GM04504 (cell line): ENCODE measurements around the gene FRMD4B.

ENCODE experiments used
- DNase-seq: peaks from one replicate; pipeline ENCODE4 v3.0.0-alpha.2; 2012; ENCODE audit warnings: low read depth

The FRMD4B gene

GRCh38 chr3:69321301-69322157 lies 64.4 kb downstream of the FRMD4B start:
- DNase-seq = no peak

DNA sequence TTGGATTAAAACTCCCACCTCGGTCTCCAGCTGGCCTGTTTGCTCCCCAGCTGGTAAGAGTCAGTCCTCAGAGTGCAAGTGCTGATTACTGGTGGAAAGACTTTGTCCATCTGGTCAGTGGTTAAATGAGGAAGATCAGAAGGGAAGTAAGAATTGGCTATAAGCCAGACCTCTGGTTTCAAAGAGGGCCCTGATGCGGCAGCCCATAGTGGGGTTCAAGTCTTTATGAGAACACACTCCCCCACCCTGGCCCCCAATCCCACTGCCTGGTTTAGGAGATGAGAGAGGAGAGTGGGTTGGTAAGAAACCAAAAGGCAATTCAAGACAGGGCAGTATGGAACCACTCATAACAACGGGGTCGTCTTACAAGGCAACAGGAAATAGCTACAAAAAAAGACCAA lies 65.0 kb downstream of the FRMD4B start:
- DNase-seq = no peak

GRCh38 chr3:69319652-69320051 lies 66.2 kb downstream of the FRMD4B start:
- DNase-seq = no peak

- DNase-seq = no peak
Measured at GRCh38 chr3:69318410-69318809, 67.5 kb downstream of the FRMD4B start.

DNA sequence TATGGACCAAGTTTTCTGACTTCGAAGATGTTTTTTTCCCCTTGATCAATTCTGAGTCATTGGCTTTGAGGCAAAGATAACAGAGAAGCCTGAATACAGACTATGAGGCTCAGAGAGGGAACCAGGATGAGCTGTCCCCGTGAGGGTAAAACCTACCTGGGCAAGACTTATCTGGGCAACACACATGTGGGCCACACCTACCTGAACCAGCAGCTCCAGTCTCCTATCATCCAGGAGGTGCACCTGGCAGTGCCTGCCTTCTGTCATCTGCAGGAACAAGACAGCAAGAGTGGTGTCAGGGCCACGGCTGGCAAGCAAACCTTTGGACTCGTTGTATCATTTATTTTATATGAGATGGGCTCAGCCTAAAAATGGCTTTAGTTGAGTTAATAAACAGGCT lies 72.6 kb downstream of the FRMD4B start:
- no peak for DNase-seq

DNA sequence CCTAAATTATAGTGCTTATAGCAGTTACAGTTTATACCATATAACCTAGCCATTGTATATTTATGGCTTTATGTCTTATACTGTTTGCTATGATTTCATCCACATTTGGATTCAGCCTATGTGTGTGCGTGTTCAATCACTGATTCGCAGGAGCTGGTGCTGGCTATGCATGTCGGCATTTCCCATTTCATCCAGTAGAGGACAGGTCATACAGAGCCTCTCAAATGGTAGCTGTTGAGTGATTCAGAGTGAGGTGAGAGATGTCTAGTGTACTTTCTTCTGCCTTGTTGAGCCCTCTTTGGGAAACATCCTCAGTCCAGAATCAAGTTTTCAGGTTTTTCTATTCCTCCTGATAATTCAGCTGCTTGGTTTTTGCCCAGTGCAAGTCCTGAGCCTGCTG lies 76.1 kb downstream of the FRMD4B start:
- DNase-seq = no peak

GRCh38 chr3:69306239-69307185 lies 79.4 kb downstream of the FRMD4B start:
- peak; percentile 73 for DNase-seq

- DNase-seq = no peak
Measured at GRCh38 chr3:69305011-69305410, 80.9 kb downstream of the FRMD4B start.

- DNase-seq = no peak
Measured at GRCh38 chr3:69304396-69304795, 81.5 kb downstream of the FRMD4B start.

GRCh38 chr3:69300296-69300695 lies 85.6 kb downstream of the FRMD4B start:
- DNase-seq = no peak

DNA sequence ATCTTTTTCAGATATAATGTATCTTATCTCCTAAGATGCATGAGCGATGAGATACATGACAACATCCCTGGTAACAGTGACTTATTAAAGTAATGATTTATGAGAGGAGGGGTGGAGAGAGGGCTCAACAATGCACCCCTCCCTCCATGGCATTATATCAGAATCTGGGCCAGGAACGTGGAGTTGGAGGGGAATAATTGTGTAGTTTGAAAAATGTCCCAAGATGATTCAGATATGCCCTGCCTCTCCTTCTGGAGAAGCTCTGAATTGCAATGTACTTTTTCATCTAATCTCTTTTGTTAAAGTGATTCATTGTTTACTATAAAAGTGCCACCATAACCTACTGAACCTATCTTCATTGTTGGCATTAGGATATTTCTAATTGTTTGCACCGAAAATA lies 86.5 kb downstream of the FRMD4B start:
- no peak for DNase-seq

GRCh38 chr3:69297501-69297900 lies 88.4 kb downstream of the FRMD4B start:
- DNase-seq = no peak

DNA sequence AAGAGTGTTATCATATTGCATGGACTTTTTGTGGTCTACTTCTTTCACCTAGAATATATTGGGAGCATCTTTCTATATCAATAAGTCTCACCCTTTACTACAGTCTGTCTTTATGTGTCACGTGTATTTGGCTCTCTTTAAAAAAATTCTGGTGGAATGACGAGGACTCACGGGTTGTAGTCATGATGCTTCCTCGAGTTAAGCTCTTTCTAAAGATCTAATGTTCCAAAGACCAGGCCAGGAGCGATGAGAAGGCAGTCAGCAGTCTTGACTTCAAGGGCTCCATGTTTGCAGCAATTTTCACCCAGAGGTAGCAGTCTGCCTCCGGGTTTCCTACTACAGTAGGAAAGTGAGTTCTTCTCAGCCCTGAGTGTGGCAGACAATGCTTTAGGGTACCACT lies 88.9 kb downstream of the FRMD4B start:
- no peak for DNase-seq

GRCh38 chr3:69294014-69294766 lies 91.7 kb downstream of the FRMD4B start:
- DNase-seq = no peak

- no peak for DNase-seq
Measured at GRCh38 chr3:69292959-69293574, 92.8 kb downstream of the FRMD4B start.

DNA sequence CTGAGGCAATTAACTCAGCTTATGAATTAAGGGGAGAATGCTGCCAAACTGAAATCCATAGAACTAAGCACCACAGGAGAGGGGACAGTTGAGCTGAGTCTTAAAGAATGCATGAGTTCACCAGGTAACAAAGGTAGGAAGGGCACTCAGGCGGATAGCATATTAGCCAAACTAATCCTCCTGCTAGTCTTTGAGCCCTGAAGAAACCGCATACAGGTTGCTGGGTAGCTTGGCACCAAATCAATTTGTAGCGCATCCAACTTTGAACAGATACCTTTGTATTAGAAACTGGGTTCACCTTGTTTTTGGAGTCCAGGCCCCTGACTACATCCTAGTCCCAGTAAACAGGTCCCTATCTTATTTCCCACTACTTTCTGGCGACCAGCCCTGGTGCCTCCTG lies 93.7 kb downstream of the FRMD4B start:
- DNase-seq = no peak

- no peak for DNase-seq
Measured at GRCh38 chr3:69290430-69290829, 95.5 kb downstream of the FRMD4B start.

DNA sequence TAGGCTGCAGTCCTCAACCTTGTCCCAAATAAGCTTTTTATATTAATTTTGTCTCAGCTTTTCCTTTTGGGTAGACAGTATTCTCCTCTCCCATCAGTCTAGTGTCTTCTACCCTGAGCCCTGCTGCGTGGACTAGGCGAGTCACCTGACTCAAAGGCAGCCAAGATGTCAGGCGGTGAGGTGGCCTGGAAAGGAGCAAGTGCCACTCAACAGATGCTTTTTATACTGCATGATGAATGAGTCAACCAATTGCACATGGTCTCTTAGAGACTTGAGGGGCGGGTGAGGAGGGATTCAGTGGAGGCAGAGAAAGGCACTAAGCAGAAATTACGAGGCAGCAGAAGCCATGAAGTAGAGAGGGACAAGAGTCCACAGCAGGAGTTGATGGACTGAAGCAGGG lies 95.9 kb downstream of the FRMD4B start:
- DNase-seq = no peak

DNA sequence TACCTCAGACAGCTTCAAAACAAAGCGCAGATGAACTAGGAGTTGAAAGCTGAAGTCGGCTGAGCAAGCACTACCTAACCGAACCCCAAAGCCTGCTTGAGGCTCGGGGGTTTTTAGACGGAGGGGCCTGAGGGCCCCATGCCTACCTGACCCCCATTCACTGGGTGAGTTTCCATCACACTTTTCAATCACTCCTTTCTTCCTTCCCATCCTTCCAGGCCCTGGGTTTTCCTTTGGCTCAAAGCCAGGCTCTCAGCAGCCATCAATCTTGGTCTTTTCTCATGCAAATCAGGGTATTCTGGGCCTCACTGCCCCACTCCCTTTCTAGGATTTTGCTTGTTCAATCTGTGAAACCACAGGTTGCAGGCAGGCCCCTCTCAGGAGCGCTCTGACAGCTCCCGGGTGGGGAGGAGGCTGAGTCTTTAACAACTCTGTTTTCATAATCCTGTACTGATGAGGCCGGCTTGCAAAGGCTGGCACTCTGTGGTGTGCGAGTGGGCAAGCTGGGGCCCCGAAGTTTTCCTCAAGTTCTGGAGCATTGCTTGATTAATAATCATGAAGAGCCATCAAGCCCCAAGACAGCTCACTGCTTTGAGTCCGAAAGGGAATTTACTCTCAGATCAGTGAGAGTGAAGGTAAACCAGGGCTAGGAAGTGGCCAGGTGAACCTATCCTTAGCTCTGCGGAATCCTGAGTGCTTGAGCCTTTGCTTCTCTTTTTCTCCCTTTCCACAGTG lies 97.6 kb downstream of the FRMD4B start:
- DNase-seq = no peak

- DNase-seq = no peak
Measured at GRCh38 chr3:69283913-69284611, 101.8 kb downstream of the FRMD4B start.

- no peak for DNase-seq
Measured at GRCh38 chr3:69283496-69283895, 102.4 kb downstream of the FRMD4B start.
